GM18519 (cell line): ENCODE measurements around the gene ACTR1A.
"Not testable (repeated sequence)": the region's sequence is repeated elsewhere in the genome, so short reads cannot be mapped to it uniquely, and the experiment has no call there.

ENCODE experiments used
- ATAC-seq: cut with Tn5 transposase; IDR thresholded peaks from one replicate; pipeline ENCODE4 v1.9.1; 2021; ENCODE audit warnings: mild to moderate bottlenecking, moderate library complexity; ENCODE audit not compliant: unreplicated experiment, low FRiP score

Gene ACTR1A

GRCh38 chr10:102457591-102458150, 44.8 kb downstream of the ACTR1A start:
- no peak for ATAC-seq

GRCh38 chr10:102455893-102456471, 46.5 kb downstream of the ACTR1A start:
- ATAC-seq = no peak

GRCh38 chr10:102454662-102455487, 47.6 kb downstream of the ACTR1A start:
- not testable (repeated sequence) for ATAC-seq

GRCh38 chr10:102453502-102453901, 49.0 kb downstream of the ACTR1A start:
- no peak for ATAC-seq

- ATAC-seq = no peak
These were observed 49.7 kb downstream of the ACTR1A start for GRCh38 chr10:102452672-102453340.

DNA sequence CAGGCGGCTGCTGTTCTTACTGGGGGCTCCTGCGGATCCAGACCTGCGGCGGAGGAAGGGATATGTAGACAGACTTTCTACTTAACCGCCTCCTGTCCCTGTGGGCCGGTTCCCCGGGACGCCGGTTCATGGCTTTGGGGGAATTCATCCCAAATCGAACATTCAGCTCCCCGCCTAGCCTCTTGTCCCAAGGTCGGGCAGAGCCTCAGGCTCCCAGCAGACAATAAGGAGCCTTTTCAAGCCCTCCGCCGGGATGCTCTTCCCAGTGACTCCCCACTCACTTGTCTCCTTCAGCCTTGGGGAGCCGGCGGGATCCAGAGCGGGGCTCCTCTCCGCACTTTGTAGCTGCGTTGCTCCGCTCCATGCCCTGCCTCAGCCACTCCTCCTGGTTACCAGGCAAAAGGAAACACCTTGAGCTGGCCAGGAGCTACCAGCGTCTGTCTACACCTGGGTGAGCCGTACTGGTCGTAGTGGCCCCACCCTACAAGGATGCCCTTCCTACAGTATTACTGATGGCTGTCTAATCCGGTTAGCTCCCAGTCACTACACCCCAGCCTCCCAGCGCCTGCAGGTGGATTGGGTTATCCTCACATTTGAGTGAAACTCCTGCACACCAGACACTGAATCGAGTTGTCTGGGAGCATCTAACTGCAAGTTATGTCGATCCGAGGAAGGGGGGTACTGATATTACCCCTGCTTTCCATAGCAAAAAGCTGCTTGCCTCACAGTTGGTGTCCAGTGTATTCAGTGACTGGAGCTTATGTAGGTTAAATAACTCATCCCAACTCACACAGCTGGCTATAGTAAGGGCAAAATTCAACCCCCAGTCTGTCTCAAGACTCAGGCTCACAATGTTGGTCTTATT, 51.2 kb downstream of the ACTR1A start, which contains the start of gene C10orf95:
TSS of gene C10orf95 (minus strand) at position 439 of the 865 bp plus-strand sequence. CDS start 450 bp downstream, outside the sequence.
- no peak for ATAC-seq

DNA sequence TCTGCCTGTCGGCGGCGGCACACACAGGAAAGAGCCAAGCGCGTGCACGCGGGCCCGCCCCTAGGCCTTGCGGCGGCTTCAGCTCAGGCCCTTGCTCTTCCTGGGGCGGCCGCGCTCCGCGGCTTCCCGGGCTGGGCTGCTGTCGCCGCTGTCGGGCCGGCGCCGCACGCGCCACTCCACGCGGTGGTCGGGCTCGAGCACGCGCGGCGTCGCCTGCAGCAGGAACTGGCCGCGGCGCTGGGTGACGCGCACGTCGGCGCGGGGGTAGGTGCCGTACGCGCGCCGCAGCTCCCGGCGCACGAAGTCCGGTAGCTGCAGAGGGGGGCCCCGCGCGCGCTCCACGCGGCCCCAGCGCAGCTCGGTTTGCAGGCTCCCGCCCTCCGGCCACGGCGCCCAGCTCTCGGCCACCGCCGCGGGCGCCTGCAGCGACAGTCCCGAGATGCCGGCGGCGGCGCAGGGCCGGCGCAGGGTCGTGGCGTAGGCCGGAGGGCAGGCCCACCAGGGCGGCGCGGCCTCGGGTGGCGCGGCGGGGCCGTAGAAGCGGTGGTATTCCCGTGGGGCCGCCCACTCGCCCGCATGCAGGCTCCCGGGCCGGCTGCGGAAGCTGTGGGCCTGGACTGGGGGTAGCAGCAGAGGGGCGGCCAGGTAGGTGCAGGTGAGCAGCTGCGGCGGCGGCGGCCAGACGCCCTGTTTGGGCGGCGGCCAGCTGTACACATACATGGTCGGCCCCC, 52.0 kb downstream of the ACTR1A start:
- ATAC-seq = peak; percentile 75

- no peak for ATAC-seq
These were observed 52.5 kb downstream of the ACTR1A start for GRCh38 chr10:102450124-102450373.

DNA sequence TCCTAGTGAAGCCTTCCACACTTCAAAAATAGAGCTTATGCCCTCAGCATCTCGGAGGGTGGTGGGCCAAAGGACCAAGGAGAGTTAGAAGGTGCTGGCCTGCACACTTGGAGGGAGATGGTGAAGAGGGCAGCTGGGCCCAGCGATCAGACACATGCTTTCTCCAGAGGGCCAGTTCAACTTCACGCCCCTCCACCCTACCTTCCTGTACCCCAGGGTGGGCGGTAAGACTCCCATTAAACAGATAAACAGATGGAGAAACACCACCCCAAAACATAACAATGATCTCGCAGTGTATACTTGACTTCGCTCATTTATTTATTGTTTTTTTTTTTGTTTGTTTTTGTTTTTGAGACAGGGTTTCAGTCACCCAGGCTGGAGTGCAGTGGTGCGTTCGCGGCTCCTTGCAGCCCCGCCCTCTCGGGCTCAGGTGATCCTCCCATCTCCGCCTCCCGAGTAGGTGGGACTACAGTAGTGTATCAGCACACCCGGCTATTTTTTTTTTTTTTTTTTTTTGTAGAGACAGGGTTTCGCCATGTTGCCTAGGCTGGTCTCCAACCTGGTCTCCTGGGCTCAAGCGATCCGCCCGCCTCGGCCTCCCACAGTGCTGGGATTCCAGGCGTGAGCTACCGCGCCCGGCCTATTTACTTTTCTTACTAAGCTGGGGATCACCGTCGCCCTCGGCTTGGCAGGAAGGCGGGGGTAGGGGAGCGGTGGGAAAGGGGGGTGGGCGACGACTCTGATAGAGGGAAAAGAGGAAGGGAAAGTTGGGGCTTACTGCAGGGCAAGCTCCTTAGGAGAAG, 53.0 kb downstream of the ACTR1A start:
- peak; percentile 31 for ATAC-seq

GRCh38 chr10:102444851-102445250, 57.7 kb downstream of the ACTR1A start:
- no peak for ATAC-seq

DNA sequence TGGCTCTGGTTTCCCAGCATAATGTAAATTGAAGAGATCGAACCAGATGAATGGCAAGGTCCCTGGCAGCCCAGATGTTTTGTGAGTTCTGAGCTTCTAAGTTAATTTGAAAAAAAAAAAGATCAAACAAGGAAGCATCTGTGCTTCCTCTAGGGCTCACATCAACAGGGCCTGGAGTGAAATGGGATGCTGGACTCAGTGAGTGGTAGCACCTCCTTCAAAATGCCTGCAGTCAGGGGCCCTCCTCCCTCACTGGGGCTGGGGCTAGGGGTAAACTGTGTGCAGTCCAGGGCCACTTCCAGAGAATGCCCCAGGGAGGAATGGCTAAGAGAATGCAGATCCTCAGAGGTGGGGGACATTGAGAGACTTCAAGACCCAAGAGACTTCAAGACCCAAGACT, 64.1 kb downstream of the ACTR1A start:
- ATAC-seq = no peak

- no peak for ATAC-seq
These were observed 65.0 kb downstream of the ACTR1A start for GRCh38 chr10:102437515-102437914.

- ATAC-seq = no peak
These were observed 66.2 kb downstream of the ACTR1A start for GRCh38 chr10:102436312-102436711.

DNA sequence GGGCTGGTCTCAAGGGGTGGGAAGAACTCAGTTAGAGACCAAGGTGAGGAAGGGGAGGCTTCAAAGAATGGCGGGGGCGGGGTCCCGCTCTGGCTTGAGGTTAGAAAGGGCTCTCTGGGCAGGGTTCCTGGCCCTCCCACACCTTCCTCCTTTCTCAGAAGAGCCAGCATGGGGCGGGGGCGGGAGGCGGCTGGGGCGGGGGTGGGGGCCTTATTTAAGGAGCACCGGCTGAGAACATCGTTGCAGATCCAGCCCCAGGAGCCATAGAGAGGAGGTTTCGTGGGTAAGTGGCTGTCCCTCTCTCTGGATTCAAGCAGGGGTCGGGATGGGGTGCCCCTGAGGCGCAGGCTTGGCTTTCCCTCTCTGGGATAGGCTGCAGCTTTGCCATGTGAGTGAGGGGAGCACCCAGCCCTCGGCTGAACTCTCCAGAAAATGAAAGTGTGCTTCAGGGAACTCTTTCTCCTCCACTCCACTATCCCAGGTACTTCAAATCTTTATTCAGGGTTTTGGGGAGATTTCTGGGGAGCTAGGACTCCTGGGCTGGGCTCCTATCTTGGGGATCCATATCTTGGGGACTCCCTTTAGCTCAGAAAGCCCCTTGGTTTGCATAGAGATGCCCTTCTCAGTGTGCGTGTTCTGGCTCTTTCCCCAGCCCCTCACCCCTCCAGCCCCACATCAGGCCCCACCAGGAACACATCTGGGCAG, 66.8 kb downstream of the ACTR1A start:
- no peak for ATAC-seq

DNA sequence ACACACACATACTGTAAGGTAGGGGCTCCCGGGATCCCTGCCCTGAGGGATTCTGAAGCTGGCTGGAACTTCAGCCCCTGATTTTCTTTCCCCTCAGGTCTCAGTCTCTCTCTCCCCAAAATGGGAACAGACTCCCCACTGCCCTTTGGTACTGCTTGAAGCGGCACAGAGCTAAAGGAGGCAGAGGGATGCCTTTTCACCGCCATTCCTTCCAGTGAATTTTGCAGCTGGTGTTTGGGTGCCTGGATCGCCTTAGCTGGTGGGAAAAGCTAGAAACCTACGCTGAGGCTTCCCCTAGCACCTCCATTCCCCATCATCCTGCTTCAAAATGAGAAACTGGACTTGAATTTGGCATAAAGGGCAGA, 67.4 kb downstream of the ACTR1A start:
- ATAC-seq = no peak

- no peak for ATAC-seq
These were observed 67.9 kb downstream of the ACTR1A start for GRCh38 chr10:102434394-102435132.

- no peak for ATAC-seq
These were observed 68.9 kb downstream of the ACTR1A start for GRCh38 chr10:102433619-102434046.
